GM13976 (cell line): ENCODE results near the gene KLHL7.
A peak's percentile ranks its signal among the peaks of the same experiment; 100 is the strongest.
"Not testable (repeated sequence)": the region's sequence is repeated elsewhere in the genome, so short reads cannot be mapped to it uniquely, and the experiment has no call there.

Experiments used
- DNase-seq: peaks from one replicate; pipeline ENCODE4 v3.0.0; 2012; ENCODE audit warnings: low spot score
- in situ Hi-C: fragments of 300-500 bp; cut with MboI; formaldehyde crosslinking; loops from one replicate; pipeline ENCODE4 v1.12.0; 2022; ENCODE audit warnings: low sequenced_read_pairs, mixed read lengths, inconsistent platforms; ENCODE audit not compliant: unreplicated experiment
- TF ChIP-seq, protein P1 (sequence below): IDR thresholded peaks from 2 replicates; pipeline ENCODE4 v1.5.1; 2012; ENCODE audit warnings: borderline replicate concordance, mild to moderate bottlenecking; ENCODE audit not compliant: insufficient read depth; ENCODE audit errors: extremely low read depth, missing control alignments, control extremely low read depth

Gene KLHL7

DNA sequence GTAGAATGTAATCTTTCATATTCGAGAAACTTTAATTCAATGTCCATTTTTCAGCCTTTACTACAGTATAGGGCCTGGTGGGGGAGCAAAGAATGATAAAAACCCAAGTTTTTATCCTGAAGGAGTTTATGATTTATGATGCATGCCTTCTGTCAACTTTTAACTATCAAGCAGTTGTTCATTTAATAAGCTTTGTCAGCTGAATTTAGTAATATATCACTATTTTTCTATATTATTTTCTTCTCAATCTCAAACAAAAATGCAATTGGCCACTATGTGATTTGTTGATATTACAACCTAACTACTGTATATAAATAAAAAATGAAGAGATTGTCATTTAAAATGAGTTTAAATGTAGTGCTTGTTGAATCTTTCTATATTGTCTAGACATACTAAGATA lies 78.7 kb downstream of the KLHL7 start:
- no peak for DNase-seq
- TF ChIP-seq, protein P1, sequence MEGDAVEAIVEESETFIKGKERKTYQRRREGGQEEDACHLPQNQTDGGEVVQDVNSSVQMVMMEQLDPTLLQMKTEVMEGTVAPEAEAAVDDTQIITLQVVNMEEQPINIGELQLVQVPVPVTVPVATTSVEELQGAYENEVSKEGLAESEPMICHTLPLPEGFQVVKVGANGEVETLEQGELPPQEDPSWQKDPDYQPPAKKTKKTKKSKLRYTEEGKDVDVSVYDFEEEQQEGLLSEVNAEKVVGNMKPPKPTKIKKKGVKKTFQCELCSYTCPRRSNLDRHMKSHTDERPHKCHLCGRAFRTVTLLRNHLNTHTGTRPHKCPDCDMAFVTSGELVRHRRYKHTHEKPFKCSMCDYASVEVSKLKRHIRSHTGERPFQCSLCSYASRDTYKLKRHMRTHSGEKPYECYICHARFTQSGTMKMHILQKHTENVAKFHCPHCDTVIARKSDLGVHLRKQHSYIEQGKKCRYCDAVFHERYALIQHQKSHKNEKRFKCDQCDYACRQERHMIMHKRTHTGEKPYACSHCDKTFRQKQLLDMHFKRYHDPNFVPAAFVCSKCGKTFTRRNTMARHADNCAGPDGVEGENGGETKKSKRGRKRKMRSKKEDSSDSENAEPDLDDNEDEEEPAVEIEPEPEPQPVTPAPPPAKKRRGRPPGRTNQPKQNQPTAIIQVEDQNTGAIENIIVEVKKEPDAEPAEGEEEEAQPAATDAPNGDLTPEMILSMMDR: no peak
- in situ Hi-C loops: no loop called here

DNA sequence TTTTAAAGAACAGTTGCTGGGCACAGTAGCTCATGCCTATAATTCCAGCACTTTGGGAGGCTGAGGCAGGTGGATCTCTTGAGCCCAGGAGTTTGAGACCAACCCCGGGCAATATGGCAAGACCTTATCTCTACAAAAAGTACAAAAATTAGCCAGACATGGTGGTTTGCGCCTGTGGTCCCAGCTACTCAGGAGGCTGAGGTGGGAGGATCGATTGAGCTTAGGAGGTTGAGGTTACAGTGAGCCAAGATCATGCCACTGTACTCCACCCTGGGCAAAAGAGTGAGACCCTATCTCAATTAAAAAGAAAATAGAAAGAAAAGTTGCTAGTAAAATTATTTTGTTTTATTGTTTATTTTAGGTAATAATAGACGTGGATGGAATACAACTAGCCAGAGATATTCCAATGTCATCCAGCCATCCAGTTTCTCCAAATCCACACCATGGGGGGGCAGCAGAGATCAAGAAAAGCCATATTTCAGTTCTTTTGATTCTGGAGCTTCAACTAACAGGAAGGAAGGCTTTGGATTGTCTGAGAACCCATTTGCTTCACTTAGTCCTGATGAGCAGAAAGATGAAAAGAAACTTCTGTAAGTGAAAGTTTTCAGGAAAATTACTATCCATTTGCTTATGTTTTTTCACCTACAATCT lies 79.2 kb downstream of the KLHL7 start:
- TF ChIP-seq, protein P1: peak; percentile 22
- no peak for DNase-seq
- in situ Hi-C loops: no loop called here

DNA sequence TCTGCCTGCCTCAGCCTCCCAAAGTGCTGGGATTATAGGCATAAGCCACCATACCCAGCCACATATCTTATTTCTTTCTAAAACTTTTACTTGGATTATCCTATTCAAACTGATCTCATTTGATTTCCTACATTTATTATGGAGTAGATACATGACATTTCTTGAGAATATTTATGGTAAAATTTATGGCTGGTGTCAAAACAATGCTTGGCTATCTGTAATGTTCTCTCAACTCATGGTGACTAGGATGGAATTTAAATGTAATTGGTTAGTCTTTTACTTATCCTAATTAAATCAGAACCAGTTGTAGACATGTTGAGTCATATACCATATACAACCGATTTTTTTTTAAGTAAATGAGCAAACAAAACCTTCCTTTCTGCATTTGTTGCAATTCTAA lies 80.4 kb downstream of the KLHL7 start:
- no peak for DNase-seq
- TF ChIP-seq, protein P1: no peak
- in situ Hi-C loops: no loop called here

DNA sequence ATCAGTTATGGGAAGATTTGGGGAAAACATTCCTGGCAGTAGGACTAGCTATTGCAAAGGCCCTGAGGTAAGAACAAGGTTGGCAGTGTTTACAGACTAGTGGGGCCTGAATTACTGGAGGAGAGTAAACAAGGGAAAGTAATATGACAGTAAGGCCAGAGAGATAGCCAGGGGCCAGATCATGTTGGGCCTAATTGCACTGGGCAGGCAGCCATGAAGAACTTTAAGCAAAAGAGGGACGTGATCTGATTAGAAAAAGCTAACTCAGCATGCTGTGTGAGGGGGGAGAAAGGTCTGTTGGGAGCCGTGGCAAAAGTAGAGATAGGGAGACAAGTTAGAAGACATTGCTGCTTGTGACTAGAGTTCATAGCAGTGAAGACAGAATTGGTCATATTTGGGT lies 85.4 kb downstream of the KLHL7 start:
- in situ Hi-C loops: no loop called here
- TF ChIP-seq, protein P1: no peak
- no peak for DNase-seq

DNA sequence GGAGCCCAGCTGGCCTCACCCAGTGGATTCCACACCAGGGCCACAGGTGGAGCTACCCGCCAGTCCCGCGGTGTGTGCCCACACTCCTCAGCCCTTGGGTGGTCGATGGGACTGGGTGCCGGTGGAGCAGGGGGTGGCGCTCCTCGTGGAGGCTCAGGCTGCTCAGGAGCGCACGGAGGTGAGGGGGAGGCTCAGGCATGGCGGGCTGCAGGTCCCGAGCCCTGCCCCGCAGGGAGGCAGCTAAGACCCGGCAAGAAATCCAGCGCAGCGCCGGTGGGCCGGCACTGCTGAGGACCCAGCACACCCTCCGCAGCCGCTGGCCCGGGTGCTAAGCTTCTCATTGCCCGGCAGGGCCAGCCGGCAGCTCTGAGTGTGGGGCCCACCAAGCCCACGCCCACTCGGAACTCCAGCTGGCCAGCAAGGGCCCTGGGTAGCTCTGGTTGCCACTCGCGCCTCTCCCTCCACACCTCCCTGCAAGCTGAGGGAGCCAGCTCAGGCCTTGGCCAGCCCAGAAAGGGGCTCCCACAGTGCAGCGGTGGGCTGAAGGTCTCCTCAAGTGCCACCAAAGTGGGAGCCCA lies 88.2 kb downstream of the KLHL7 start:
- in situ Hi-C loops, DNase-seq: not testable (repeated sequence)

DNA sequence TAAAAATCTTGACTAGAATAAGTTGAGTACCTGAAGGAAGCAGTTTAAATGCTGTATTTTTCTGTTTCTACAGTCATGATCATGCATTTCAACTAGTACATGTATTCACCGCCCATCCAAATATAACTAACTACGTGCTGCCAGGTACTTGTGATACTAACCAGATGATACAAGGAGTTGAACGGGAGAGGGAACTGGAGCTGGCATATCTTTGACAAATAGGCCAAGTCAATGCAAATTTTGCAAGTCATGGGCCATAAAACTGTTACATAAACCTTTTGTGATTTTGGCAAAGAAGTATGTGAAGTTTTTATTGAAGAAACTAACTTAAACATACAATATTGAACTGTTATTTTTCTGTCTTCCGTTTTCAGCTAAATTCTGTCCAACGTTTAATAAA lies 90.7 kb downstream of the KLHL7 start:
- DNase-seq: no peak
- in situ Hi-C loops: no loop called here
- TF ChIP-seq, protein P1: no peak

DNA sequence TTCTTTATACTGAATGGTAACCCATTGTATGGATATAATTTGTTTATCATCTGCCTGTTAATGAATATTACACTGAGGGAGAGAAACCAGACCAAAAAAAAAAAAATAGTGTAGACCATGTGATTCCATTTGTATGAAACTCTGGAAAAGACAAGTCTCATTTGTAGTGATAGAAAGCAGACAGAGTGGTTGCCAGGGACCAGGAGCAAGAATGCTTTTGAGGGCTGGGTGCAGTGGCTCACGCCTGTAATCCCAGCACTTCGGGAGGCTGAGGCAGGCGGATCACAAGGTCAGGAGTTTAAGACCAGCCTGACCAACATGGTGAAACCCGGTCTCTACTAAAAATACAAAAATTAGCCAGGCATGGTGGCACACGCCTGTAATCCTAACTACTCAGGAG lies 92.2 kb downstream of the KLHL7 start:
- in situ Hi-C loops, DNase-seq: not testable (repeated sequence)

DNA sequence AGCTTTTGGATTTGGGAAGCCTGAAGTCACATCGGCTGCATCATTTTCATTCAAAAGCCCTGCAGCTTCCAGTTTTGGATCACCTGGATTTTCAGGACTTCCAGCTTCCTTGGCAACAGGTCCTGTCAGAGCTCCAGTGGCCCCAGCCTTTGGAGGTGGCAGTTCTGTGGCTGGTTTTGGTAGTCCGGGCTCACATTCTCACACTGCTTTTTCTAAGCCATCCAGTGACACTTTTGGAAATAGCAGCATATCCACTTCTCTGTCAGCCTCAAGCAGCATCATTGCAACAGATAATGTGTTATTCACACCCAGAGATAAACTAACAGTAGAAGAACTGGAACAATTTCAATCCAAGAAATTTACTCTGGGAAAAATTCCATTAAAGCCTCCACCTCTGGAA lies 94.7 kb downstream of the KLHL7 start:
- in situ Hi-C loops: no loop called here
- TF ChIP-seq, protein P1: no peak
- DNase-seq: no peak
